T follicular helper cell (primary cell): Measurements from ENCODE around the gene SSUH2.
"Not testable (repeated sequence)": the region's sequence is repeated elsewhere in the genome, so short reads cannot be mapped to it uniquely, and the experiment has no call there.

Experiments
- DNase-seq: peaks from one replicate; pipeline ENCODE4 v3.0.0-alpha.2; 2020; ENCODE audit warnings: low read depth

Gene SSUH2

DNA sequence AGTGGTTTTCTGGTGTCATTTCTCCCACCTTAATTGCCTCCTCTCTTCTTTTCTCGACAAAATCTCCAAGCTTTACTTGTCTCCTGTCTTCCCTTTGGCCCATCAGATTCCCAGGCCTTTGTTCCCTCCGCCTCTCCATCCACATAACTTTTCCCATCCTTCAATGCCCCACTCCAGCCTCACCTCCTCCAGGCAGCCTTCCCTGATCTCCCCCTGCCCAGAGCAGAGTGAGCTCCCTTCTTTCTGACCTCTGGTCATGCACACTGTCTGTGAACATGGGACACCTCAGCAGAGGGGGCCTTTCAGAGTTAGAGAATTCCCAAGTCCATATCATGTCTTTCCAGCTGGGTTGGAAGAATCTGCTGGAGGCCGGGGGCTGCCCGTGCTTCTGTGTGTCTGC lies 14.6 kb upstream of the SSUH2 start:
- DNase-seq = no peak

DNA sequence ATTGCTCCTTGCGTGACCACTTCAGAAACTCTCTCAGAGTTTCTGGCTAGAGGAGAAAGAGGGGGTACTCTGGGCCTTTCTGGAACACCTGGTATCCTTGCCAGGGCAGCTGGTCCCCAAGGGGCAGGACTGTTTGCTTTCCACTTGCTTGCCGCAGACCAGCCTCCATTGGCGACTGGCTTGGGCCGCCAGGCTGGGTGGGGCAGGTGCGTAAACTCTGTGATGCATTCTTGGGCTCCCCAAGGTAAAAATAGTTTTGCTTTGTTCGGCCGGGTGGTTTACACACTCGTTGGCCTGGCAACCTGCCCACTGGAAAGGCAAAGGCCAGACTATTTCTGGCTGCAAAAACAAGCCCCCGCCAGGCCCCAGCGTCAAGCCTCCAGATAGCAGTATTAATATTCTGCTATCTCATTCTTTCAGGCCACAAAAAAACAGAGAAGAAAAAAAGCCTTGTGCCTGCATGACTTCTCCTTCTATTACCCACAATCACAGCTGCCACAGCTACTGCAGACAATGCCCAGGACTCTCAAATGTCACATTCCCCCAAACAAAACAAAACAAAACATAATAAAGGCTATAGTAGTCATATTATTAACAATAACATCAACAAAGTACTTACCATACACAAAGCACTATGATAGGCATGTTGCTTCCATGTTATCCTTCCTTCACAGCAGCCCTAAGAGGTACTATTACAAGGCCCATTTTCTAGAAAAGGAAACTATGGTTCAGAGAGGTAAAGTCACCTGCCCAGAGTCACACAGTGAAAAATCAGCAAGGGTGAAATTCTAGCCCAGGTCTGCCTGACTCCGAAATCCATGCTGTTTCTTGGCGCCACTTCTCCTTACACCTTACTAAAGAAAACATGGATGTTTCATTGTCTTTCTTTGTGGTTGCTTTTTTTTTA lies 14.0 kb upstream of the SSUH2 start:
- DNase-seq = no peak

- DNase-seq = no peak
These were observed 13.3 kb upstream of the SSUH2 start for GRCh38 chr3:8657804-8658305.

GRCh38 chr3:8656240-8656639 lies 11.6 kb upstream of the SSUH2 start:
- no peak for DNase-seq

GRCh38 chr3:8655387-8655835 lies 10.8 kb upstream of the SSUH2 start:
- no peak for DNase-seq

DNA sequence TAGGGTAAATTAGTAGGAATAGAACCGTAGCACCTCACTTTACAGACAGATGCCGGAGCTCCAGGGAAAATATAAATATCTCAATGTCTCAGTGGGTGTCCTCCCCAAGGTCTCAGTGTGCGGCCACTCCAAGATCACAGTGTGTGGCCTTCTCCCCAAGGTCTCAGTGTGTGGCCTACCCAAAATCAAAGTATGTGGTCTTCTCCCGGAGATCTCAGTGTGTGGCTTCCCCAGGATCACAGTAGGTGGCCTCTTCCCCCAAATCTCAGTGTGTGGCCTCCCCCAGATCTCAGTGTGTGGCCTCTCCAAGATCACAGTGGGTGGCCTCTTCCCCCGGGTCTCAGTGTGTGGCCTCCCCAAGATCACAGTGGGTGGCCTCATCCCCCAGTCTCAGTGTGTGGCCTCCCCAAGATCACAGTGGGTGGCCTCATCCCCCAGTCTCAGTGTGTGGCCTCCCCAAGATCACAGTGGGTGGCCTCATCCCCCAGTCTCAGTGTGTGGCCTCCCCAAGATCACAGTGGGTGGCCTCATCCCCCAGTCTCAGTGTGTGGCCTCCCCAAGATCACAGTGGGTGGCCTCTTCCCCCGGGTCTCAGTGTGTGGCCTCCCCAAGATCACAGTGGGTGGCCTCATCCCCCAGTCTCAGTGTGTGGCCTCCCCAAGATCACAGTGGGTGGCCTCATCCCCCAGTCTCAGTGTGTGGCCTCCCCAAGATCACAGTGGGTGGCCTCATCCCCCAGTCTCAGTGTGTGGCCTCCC lies 10.2 kb upstream of the SSUH2 start:
- not testable (repeated sequence) for DNase-seq

- DNase-seq = no peak
These were observed 9.3 kb upstream of the SSUH2 start for GRCh38 chr3:8653800-8654408.

DNA sequence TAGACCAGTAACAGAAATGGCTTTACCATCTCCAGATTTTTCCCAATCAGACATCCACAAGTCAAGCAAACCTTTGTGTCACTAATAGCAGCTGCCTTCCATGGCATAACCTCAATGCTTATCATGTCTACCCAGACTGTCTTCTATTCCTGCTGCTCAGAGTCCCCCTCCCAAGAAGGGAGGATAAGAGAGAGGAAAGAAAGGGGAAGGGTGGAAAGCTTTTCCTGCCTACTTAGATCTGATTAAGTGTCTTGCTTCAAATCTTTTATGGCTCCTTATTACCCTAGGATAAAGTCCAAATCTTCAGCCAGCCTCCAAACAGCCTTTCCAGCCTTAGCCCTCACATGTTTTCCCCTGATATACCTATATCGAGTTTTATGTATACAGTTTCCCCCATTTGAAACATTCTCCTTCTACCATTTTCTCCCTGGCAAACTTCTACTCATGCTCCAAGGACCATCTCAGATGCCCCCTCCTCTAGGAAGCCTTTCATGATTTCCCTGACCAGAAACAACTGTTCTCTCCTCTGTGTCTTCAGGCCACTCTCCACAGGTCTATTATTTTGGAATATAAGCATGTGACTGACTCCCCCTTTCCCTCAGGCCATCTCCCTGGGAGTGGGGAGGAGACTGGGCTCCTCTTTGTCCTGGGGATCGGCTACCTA lies 7.9 kb upstream of the SSUH2 start:
- DNase-seq = no peak

GRCh38 chr3:8651418-8652323 lies 7.1 kb upstream of the SSUH2 start:
- no peak for DNase-seq

- no peak for DNase-seq
These were observed 6.2 kb upstream of the SSUH2 start for GRCh38 chr3:8650583-8651416.

GRCh38 chr3:8649757-8650156 lies 5.2 kb upstream of the SSUH2 start:
- no peak for DNase-seq

DNA sequence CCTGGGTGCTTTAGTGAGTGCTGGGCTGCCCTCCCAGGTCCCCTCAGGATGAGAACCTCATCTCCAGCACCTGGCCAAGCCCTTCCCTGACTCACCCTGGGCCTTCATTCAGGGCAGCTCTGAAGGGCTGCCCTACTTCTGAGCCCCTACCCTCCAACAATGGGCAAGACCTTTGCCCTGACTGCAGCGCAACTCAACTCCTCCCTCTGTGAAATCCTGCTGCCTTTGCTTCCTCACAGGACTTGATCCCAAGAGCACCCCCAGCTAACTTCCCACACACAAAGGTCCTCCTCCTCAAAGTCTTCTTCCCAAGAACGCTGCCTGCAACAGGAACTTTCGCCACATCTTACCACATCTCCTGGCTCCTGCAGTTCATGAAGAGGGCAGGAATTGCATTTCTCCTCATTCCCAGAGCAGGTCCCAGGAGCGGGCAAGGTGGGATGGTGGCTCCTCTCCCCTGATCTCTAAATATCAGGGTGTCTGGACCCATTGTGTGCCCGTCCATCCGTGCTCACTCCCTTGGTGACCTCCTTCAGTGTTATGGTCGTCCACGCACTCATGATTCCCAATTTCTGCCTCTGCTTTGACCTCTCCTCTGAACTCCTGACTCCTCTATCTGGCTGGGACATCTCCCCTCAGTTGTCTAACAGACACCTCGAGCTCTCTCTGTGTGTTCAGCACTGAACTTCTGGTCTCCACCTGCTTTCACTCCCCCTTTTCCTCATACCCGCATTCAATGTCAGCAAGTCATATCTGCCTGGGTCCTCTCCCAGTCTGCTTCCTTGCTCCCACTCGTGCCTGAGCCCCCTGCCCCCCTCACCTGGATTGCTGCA lies 4.5 kb upstream of the SSUH2 start:
- no peak for DNase-seq

GRCh38 chr3:8647137-8647985 lies 2.8 kb upstream of the SSUH2 start:
- no peak for DNase-seq

DNA sequence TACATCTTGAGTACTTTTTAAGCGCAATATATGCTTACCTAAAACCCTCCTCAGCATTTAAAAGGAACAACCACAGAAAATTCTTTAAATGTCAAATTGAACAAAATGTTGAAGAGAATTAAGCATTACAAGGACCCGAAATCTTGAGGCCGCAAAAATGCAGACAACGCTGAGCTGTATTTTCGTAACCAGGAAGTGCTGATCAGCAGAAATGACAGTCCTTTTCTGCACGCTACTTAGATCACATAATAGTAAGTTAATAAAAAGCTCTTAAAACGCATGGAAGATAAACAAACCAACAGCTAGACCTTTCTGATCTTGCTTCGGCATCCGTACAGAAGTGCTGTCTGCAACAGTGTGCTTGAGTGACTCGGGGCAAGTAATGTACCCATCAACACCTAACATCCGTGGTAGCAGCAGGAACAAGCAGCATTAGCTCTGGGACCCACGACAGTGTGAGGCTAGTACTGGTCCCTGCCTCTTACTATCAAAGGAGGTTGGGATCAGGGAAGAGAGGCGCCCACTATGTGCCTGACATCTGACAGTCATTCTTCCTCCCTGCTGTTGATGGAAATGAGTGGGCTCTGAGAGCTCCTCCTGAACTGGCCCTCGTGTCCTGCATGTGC lies 1.8 kb upstream of the SSUH2 start:
- no peak for DNase-seq

GRCh38 chr3:8645712-8646111 lies 1.1 kb upstream of the SSUH2 start:
- no peak for DNase-seq

- DNase-seq = no peak
These were observed 769 bp downstream of the SSUH2 start for GRCh38 chr3:8643693-8644365.

DNA sequence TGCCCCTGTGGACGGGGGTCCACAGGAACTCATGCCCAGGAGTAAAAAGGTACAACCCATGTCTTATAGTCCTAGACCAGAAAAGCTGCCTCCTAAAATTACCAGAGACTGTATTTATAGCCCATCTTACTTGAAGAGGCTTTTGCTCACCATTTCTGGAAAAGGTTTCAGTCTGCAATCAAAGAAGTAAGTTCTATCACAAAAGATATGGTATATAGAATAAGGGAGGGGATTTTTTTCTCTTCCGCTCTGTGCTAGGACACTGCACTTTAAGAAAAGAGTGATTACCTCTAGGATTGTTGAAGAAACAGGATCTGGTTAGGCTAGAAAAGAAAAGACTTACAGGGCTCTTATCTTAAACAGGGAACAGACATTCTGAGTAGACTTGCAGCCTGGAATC lies 2.6 kb downstream of the SSUH2 start:
- no peak for DNase-seq
